NCI-H524 treated with DMSO at 0.1 percent for 48 hours (cell line): ENCODE results near the gene SELENON.
A peak's percentile ranks its signal among the peaks of the same experiment; 100 is the strongest.

Experiments
- DNase-seq: peaks from one replicate; lab custom pipeline; 2025; lab: John Stamatoyannopoulos, UW

SELENON gene

GRCh38 chr1:25799935-25800702, at the start of gene SELENON:
Gene SELENON, plus strand, starts transcription at chr1:25800193. Its CDS starts 38 bp downstream, at chr1:25800231.
- no peak for DNase-seq

- DNase-seq = no peak
Observed at GRCh38 chr1:25750923-25751605, 48.9 kb upstream of the SELENON start.

DNA sequence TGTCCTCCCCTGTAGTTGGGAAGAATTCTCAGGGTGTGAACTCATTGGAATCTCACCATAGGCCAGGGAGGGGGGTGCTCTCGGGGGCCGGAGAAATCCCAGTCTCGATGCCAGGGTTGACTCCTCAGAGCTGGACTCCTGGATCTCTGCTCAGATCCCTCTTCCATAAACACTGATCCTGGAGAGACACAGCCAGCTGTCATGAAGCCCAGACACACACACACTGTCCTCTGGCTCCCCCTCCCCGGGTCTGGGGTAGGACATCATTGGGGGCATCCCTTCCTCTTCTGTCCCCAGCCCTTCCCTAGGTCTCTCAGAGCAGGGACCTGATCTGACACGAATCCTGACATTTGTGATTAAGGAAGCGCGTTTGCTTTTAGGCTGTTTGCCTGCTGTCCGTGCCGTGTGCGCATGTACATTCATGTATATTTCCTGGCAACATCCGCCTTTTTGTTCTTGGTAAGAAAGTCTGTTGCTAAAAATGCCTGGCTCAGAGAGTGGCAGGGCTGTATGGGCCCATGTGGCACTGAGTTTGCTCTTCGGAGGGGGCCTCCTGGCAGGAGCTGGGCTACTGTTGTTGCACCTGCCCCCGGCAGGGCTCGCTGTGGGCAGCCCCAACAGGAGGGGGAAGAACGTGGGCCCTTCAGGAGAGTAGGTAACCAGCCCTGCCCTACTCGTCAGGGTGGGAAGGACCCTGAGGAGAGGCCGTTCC, 45.4 kb upstream of the SELENON start:
- no peak for DNase-seq

DNA sequence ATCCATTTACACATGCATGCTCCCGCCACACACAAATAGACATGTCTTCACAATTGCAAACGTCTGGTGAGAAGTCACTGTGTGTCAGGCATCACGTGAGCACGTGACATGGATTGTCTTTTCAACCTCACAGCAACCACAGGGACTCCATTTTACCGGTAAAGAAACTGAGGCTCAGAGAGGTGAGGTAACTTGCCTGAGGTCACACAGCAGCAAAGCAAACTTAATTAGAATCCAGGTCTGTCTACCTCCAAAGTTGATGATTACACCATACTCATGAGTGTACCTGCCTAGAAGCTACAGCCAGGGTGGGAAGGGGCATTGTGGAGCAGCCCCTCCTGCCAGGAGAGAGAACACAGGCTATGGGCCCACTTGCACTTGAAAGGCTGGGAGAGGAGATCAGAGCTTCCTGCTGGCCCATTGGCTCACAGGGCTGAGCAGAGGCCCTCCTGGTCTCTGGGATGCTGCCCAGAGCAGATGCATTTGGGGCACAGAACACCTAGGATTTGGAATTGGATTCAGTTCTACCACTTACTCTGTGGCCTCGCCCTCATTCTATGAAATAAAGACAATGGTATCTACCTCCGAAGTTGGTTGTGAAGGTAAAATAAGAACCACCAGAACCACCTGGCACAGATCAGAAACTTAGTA, 44.4 kb upstream of the SELENON start:
- no peak for DNase-seq

DNA sequence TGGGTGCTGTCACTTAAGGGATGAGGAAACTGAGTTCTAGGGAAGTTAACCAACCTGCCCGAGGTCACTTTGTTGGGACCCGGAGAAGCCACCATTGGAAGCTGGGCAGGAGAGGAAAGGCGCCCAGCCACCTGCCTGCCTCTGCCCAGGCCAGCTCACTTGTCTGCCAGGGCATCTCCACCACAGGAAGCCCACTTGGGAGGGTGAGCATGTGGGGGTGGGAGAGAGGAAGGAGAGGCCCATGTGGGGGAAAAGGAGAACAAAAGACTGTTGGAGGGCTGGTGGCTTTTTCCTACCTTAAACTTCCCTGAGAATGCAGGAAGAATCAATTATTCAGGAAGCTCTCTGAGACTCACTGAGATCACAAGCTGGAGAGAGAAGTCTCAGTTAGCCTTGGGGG, 43.8 kb upstream of the SELENON start:
- no peak for DNase-seq

GRCh38 chr1:25757151-25757845, 42.7 kb upstream of the SELENON start:
- peak; percentile 40 for DNase-seq

GRCh38 chr1:25757846-25758185, 42.2 kb upstream of the SELENON start:
- no peak for DNase-seq

DNA sequence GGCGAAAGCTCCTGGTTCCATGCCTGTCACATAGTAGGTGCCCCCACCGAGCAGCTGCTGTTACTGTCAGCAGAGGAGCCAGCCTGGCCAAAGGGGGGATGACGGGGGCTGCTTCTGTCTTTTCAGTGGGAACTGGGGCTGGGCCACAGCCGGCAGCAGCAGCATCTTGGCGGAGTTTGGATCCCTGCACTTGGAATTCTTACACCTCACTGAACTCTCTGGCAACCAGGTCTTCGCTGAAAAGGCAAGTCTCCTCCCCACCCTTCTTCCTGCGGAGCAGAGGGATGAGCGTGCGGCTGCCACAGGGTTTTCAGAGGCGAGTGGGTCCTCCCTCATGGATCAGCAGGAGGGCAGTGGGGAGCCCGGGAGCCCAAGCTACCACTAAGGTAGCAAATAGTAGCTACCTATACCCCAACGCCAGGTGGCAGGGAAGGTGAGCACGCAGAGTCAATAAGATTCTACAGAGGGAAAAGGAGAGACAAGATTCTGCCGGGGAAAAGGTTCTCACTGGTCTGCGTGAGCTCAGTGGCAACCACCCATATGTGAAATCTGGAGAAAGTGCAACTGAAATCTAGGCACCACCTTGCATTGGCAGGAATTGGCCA, 41.4 kb upstream of the SELENON start:
- DNase-seq = no peak

DNA sequence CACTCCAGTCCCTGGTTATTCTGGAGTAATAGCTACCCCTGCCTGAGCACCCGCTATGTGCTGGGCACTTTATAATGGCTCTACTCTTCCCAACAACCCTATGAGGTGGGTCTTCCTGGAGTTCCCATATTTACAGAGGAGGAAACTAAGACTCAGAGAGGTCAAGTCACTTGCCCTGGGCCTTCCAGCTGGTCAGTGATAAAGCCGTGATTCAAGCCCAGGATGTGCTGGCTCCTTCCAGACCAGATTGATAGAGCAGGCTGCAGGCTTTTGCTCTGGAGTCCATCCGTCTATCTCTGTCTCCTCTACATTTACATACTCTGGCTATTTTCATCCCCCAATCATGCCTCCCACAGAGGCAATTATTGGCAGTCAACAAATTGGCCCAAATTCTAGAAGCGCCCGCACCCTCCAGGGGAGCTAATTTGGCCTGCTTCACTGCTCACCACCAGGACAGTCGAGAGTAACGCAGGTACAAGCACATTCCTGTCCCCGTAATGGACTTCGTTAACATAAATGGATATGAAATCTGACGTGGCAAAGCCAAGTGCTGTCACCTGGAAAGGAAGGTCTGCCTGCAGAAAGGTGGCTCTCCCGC, 39.8 kb upstream of the SELENON start:
- DNase-seq = no peak

DNA sequence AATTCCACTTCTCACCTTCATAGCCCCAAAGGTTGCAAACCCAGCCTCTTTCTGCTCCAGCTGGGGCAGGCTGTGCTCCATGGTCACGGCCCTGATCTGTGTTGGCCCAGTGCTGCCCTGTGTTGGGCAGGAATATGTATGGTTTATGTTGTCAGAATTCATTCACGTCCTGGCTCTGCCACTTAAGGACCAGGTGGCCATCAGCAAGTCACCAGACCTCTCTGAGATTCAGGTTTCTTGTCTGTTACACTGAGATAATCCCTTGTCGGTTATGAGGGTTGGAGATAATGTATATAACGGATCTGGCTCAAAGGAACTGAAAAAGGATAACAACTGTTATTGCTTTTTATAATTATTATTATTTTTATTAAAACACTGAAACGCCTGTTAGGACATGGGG, 39.1 kb upstream of the SELENON start:
- DNase-seq = peak; percentile 55

GRCh38 chr1:25763493-25763892, 36.5 kb upstream of the SELENON start:
- DNase-seq = no peak

DNA sequence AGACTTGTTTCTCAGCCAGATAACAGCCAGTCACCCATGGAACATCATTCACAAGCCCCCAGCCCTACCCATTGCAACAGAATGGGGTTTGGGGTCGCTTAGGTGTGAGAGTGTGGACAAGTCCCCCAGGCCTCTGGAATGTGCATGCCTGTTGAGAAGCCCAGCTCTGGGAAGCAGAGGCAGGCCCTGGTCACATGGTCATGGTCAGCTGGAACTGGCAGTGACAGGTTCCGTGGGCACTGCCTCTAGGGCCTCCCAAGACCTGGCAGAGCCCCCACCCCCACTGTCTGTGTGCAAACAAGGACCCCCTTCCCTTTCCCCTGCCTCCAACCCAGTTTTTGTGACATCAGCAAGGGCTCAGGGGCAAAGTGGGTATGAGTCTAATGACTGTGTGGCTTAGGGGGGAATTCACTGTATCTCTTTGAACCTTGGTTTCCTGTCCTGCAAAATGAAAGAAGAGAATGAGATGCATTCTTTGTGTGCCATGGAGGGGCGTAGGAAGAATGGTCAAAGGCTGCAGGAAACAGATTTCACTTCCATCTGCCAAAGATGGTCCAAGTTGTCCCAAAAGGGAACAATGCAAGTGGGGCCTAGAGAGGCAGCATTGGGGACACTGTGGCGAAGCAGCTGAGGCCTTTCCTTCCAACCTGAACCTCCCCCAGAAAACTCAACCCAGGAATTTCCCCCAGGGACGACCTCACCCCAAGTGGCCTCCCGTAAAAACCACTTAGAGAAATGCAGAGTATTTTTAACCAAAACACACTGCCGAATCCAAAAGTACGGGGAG, 34.7 kb upstream of the SELENON start:
- no peak for DNase-seq

DNA sequence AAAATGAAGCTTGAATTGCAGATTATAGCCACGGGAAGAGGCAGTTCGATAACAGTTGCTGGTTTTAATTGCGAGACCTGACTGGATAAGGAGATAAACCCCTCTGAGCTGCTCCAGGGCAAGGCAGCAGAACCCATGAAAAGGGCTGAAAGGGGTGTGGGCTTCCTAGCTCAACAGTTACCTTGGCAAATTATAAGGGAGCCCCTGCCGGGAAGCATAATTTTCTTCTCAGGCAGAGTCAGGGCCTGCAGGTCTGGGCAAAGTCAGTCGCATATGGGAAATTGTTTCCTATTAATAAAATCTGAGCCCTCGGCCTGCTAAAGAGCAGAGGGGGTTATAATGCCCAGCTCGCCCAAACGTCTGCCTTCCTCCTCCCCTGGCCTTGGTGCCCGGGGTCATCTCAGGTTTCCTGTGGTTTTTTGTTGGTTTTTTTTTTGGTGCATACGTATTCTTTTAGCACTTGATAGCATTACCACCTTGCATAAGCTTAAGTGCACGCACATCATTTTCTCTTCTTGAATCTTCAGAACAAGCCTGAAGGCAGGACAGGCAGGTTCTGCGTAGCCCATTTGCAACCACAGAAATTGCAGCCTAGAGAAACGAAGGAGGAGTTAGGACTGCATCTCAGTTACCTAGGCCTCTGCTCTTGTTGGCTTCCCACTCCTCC, 33.9 kb upstream of the SELENON start:
- DNase-seq = no peak

DNA sequence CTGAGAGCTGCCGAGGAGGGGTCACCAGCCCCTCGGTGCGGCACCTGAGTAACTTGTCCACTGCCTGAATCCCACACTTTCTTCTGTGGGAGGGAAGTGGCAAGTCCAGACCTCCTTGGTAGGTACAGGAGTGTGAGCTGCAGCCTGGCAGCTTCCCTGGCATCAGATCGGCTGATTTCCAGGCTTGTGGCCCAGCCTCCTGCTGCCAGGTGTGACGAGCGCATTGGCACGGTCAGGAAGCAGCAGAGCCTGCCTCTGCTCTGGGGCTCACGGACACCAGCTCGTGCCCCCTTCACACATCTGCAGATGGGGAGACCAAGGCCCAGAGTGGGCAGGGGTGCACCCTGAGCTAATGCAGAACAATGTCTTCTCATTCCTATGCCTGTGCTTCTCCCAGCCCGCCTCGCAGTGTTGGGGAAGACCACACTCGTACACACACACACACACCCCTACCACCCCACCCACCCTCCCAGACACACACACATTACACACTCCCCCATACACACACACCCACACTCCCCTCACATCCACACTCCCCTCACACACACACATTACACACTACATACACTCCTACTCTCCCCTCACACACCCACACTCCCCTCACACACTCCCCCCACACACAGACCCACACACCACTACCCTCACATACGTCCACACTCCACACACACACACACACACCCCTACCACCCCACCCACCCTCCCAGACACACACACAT, 33.1 kb upstream of the SELENON start:
- DNase-seq = no peak

DNA sequence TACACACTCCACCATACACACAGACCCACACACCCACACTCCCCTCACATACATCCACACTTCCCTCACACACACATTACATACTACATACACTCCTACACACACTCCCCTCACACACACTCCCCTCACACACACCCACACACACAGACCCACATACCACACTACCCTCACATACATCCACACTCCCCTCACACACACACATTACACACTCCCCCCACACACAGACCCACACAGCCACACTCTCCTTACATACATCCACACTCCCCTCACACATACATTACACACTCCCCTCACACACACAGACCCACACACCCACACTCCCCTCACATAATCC, 32.6 kb upstream of the SELENON start:
- no peak for DNase-seq

DNA sequence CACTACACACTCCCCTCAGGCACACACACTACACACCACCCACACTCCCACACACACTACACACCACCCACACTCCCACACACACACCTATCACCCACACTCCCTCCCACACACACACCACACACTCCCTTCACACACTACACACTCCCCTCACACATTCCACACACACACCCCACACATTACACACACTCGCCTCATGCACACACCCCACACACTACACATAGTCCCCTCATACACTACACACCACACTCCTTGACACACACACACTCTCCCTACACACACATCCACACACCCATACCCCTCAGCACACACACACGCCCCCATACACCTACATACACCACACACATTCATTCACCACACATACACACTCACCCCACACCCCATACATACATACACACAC, 31.0 kb upstream of the SELENON start:
- DNase-seq = no peak

DNA sequence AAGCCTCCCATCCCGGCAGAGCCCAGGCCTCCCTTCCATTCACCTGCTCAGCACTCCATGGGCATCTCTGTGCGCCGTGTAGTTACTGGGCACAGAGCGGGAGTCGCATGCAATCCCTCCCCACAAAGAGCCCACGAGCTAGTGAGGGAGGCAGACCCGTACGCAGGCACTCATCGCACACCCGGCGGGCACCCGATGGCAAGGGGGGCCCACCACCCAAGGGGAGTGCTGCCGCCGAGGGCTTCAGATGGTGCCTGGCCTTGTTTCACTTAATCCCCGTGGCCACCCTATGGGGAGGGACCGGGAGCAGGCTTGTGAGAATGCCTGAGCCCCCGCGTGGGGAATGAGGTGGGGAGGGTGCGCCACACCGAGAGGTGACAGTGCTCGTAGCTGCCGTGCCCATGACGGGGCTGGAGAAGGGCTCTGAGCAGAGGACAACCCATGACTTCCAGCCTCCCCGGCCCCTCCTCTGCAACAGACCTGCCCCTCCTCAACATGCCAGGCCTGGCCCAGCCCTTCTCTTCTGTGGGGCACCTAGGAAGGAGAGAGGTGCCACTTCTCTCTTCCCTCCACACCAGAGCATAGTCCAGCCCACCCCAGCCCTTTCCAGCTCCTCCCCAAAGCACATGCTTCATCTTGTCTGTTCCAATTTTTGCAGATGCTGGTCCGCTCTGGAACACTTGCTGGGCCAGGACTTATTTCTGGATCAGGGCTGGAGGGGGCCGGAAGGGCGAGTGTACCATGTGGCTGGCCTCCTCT, 30.2 kb upstream of the SELENON start:
- no peak for DNase-seq

- no peak for DNase-seq
Observed at GRCh38 chr1:25770541-25771220, 29.3 kb upstream of the SELENON start.
